HG03575 (cell line): ENCODE data around the gene FOXP1.

Source experiments
- ATAC-seq: cut with Tn5 transposase; IDR thresholded peaks from one replicate; pipeline ENCODE4 v1.9.1; 2021; ENCODE audit not compliant: unreplicated experiment, insufficient number of reproducible peaks, low FRiP score; ENCODE audit errors: extremely low read depth

FOXP1 gene

DNA sequence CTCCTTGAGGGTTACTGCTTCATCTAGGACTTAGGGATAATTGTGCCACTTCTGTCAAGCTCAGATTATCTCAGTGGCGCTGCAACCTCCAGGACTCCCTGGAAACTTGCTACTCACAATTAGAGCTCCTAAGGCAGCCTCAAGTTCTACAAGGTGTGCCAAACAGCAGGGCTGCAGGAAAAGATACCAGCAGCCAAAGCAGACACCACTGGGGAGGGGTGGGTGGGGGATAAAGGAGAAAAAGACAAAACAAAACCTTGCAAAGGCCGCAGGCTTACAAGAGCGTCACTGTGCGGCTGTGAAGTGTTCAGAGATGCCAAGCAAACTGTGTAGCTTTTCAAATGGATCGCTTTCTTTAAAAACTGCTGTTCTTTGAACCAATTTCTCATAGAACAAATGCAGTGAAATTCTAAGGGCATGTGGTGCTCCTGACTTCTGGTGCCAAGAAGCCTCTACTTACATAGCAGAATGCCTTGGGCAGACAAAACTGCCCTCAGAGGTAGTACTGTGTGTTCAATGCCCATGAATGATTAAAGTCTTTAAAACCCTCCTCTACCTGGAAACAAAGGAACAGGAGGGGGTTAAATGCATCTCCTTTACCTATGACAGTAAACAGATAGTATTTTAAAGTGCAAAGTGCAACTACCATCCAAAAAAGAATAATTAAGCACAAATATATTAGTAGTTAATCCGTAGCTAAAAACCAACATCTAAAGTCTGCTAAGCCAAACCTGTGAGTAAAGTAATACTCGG lies 353.4 kb downstream of the FOXP1 start:
- ATAC-seq: no peak

DNA sequence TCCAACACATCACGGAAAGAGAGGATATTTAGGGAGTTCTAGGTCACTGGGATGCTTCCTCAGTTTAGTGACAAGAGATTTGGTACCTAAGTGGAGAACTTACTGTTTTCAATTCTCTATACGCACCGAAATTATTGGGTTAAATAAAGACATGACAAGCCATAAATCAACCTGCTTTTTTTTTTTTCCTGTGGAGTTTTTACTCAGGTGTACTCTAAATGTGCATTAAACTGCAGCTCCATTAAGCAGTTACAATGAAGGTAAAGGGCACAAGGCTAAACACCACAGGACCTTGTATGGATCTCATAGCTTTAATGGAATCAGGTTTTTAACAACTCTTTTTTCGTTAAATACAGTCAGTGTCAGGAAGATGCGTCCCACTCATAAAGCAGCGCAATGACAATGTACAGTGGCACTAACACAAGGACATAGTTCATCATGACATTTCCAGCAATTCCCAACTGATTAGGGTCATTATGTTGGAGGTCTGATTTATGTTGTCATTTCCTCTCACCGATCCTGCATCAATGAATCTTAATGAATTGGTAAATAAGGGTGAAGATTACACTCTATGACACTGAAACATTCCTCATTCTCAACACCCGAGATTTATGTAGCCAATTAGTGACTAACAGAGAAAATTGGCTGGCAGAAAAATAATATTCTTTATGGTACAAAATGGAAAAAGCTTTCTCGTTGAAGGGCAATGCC lies 355.2 kb downstream of the FOXP1 start:
- ATAC-seq: no peak

DNA sequence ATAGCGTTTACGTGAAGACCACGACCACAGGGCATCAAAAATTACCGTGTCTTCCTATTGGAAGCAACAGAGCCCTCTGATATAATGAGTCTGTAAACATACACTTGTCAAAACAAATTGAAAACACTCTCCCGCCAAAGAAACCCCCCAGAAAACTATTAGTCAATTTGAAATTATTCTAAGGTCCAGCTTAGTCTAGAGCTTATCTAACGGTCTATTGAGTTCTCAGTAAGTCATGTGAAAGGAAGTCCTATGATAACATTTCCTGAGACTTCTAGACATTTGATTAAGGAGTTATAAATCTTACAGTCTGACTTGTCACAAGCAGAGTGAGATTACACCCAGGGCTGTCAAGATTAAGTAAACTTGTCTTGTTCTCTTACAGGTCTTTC lies 356.3 kb downstream of the FOXP1 start:
- ATAC-seq: no peak

DNA sequence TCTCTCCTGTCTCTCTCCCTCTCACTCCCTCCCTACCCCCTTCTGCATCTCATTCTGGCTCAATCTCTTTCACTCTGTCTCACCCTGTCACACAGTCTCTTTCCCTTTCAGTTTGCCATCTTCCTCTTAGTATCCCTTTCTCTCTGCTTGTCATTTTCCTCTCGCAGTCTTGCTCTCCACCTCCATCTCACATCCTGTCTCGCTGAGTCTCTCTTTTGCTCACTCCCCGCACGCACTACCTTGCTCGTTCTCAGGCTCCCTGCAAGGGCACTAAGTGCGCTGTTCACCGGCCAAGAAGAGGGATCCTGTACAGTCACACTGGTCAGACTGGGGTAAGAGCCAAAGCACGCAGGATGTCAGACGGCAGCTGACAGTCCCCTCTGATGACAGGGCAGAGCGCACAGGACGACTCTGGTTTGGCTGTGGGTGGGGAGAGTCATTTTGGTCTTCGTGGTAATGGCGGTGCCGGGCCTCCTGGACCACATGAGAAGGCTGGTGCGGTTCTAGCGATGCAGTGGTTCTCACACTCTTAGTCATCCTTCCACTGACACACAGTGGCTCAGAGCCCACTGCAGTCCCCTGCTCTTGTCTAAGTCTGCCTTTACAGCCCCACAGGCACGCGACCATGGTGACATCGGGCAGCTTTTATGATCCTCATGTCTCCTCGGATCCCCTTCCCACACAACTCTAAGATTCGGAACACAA lies 356.8 kb downstream of the FOXP1 start:
- ATAC-seq: peak; percentile 69

DNA sequence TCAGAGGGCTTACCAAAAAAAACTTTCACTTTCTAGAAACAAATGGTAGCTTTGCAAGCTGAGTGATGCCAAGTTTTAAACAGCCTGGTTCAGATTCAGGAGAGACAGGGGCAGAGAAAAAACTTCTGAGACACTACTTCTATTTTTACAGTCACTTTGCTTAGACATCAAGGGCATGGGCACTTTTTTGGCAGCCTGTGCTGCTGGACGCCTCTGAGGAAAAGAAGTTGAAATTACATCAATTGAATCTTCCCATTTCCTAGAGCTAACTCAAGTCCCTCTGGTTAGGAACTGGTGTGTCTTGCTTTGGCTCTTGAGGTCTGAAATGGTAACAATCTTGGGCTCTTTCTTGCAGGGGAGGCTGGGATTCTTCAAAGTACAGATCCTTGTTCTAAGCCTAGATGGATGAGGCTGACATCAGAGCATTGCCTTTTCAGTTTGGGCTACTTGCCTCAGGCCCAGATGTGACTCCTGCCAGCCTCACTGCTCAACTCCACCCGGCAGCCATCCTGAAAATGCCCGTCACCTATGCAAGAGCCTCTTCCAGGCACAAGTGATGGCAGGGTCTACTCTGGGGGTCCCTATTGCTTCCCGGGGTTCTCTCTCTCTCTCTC lies 357.5 kb downstream of the FOXP1 start:
- no peak for ATAC-seq

DNA sequence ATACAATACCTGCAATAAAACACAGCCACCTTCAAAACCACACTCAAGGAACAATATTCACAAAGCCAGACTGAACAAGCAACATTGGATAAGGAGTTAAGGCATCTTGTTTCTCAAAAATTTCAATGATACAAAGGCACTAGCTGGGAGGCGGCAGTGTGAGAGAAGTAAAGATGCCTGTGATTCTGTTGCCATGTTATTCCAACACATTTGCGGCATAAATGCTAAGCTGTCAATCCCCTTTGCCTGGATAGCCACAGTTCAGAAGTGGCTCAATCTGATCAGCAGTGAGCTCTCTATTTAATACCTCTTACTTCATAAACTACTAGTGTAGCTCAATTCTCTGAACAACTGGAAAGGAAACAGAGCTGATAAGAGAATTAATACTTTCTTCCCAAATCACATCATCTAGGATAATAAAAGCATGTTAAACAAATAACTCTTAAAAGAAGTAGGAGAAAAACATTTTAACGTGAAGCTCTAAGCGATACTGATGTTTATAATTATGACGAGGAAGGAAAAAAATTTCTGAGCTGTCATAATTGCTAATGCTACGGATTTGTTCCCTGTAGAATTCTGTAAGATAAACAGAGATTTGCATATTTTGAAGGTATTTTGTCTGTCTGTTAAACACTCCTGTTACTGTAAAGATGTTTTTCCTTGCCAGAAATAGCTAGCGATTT lies 358.4 kb downstream of the FOXP1 start:
- ATAC-seq: no peak

DNA sequence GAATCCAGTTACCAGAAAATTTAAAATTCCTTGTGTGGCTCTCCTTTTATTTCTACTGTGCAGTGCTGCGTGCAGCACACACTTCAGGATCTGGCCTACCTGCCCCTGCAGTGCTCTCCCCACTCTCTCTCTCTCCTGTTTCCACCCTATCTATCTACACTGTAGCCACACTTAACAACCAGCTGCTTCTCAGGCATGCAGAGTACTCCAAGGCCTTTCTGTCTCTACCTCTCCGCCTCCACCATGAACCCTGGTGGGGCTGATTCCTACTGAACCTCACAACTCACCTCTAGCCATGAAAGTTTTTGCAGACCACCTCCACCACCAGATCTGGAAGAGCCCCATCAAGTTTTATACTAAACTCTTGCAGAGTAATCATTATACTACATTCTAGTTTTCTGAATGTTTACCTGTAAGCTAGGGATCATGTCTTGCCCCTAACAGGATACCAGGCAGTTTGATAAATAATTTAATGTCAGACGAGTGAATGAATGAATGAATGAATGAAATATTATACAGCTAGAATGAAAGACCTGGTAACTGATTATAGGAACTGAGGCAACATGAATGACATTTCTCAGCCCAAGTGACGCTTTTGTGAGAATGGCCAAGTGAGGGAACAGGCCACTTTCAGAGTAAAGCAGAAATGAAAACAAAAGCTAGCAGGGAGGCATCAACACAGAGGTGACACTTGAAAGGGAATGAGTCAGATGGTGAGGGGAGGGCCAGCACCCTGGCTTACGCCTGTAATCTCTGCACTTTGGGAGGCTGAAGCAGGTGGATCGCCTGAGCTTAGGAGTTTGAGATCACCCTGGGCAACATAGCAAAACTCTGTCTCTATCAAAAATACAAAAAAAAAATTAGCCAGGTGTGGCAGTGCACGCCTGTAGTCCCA lies 363.5 kb downstream of the FOXP1 start:
- ATAC-seq: peak; percentile 68

GRCh38 chr3:71218508-71218907 lies 365.0 kb downstream of the FOXP1 start:
- no peak for ATAC-seq

- ATAC-seq: no peak
Measured at GRCh38 chr3:71217640-71218222, 365.8 kb downstream of the FOXP1 start.

DNA sequence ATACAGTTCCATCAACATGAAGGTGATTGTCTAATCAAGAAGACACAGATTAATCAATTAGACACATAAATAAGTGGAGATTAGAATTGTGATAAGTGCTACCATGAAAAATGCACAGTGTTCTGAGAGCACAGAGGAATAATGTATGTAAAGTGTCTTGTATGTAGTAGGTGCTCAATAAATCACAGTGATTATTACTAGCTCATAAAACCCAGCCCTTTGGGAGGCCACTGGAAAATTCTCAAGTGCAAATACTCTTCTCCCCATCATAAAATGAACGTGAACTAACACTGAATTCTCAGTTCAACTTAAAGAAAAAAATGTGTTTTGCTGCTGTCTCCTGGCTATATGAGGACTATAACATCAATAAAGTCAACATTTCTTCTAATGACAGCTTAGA lies 368.2 kb downstream of the FOXP1 start:
- ATAC-seq: no peak

DNA sequence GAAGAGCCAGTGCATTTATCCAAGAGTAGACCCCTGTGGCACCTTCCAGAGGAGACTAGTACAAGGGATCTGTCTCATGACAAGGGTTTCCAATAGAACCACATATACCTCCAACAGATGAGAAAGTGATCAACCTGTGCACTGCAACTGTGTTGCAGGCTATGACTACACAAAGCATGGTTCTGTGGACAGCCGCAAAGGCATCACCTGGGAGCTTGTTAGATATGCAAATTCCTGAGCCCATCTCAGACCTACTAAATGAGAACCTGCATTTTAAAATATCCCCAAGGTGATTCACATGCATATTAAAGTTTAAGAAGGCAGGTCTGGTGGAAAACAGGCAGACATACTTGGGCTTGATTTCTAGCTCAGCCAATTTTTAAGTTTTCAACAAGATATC lies 368.7 kb downstream of the FOXP1 start:
- no peak for ATAC-seq

GRCh38 chr3:71214016-71214415 lies 369.5 kb downstream of the FOXP1 start:
- ATAC-seq: no peak

DNA sequence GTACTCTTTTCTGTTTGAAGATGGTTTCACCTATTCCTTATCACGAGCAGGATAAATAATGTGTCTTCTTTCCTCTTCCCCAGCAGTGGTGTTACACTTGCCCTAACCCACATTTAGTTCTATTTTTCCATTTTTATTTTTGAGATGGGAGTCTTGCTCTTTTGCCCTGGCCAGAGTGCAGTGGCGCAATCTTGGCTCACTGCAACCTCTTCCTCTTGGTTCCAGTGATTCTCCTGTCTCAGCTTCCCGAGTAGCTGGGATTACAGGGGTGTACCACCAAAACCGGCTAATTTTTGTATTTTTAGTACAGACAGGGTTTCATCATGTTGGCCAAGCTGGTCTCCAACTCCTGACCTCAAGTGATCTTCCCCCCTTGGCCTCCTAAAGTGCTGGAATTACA lies 372.4 kb downstream of the FOXP1 start:
- ATAC-seq: no peak

DNA sequence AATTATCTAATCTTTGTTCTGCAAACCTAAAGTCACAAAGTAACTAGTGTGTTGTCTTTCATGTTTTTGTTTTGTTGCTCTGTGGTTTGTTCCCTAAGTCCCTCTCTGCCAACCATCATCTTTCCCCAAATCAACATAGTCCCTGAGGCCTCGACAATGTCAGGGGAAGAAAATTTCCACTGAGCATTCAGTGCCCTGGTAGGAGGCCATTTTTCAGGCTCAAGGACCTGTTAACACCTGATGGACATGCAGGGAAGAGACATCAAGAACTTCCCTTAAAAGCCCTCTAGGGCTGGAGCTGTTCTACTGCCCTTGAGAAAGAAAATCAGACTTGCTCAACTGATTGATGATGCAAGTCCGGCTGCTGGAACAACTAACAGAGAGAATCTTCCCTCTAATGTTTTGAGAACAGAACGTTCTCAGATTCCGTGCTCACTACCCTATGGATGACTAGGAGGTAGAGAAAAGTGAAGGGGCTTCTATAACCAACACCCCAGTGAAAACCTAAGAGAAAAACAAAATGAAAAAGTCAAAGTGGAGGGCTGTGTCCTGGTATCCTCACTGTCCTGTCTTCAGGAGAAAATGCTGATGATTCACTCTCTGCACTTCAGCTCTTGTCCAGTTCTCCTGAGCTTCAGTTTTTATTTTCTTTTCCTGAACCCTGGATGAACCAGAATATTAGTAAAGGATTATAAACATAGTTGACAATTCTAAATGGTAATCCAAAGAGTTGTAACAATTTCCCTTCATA lies 373.1 kb downstream of the FOXP1 start:
- no peak for ATAC-seq

DNA sequence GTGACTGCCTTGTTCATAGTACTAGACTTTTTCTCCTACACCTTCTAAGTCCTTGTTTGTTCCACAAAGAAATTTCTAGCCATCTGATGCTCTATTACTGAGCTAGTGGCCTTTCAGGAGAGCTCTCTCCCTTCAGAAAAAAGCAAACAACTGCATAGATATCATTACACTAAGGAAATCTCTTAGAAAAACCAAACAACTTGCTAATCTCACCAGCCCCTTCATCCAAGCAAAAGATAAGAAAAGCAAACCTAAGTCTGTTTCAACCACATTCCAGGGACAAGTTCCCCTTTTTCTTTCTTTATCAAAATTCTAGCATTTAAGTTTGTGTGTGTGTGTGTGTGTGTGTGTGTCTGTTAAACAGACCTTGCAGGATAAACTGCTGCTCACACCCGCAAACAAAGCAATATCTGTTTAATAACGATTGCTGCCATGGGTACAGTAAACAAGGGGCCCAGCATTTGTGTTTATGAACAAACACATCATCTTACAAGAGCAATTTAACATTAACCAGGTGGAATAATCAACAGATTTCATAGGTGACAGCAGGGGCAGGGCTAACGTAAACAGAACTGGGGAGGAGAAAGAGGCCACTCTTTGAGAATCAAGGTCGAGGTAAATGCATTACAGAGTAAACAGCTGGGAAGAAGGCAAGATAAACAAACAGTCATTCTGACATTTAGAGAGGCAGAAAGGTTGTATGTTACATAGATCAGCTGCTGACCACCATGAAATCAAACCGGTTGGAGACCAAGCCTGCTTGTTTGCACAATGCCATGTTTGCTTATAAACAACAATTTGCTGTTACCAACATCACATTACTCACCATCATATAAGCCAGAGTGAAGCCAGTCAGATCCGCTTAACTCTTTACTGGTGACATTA lies 375.1 kb downstream of the FOXP1 start:
- ATAC-seq: no peak

DNA sequence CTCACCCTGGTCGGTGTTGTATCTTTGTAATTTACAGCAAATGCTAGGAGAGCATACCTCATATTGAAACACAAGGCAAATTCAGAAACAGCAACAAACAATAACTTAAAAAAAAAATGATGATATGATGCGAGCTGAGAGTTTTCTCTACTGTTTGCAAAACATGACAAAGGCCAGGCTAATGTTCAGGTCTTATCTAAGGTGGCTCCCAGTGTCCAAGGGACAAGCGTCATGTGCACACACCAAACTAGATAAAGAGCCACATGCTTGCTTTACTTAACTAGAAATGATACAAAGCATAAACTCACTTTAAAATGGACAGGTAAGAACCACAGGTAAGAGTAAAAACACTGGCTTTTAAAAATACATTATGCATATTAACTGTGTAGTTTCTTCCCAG lies 375.9 kb downstream of the FOXP1 start:
- ATAC-seq: no peak
